Astrocyte (in vitro differentiated cells and primary cell): ENCODE data around the gene MBD2.

Experiments used
- CTCF ChIP-seq: IDR thresholded peaks from 2 replicates; pipeline ENCODE4 v1.5.1; 2011; ENCODE audit warnings: low read depth, mild to moderate bottlenecking, inconsistent platforms, low read length, moderate library complexity; ENCODE audit not compliant: insufficient read depth
- EZH2 ChIP-seq: IDR thresholded peaks from 2 replicates; pipeline ENCODE4 v1.6.1; 2012; ENCODE audit warnings: mild to moderate bottlenecking, low read length, inconsistent platforms; ENCODE audit not compliant: insufficient read depth

DNA sequence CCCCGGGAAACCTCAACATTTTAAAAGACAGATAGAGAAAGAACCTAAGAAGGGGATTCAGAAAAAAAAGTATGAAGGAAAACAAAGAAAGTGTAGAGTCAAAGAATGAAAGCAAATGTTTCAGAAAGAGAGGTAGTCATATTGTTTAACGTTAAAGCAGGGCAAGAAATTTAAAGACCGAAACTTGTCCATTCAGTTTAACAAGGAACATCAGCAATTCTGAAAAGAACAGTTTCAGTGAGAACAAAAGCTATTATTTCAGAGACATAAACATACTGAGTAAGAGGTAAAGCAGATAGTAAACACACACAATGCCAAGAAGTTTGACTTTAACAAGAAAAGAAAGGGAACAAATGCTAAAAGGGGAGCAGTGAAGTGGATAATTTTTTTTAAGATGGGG lies 41.1 kb downstream of the MBD2 start:
- no peak for TF ChIP-seq CTCF
- no peak for TF ChIP-seq EZH2
